ENCODE results near the gene ITGB1BP1.

The ITGB1BP1 gene, protein sequence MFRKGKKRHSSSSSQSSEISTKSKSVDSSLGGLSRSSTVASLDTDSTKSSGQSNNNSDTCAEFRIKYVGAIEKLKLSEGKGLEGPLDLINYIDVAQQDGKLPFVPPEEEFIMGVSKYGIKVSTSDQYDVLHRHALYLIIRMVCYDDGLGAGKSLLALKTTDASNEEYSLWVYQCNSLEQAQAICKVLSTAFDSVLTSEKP

DNA sequence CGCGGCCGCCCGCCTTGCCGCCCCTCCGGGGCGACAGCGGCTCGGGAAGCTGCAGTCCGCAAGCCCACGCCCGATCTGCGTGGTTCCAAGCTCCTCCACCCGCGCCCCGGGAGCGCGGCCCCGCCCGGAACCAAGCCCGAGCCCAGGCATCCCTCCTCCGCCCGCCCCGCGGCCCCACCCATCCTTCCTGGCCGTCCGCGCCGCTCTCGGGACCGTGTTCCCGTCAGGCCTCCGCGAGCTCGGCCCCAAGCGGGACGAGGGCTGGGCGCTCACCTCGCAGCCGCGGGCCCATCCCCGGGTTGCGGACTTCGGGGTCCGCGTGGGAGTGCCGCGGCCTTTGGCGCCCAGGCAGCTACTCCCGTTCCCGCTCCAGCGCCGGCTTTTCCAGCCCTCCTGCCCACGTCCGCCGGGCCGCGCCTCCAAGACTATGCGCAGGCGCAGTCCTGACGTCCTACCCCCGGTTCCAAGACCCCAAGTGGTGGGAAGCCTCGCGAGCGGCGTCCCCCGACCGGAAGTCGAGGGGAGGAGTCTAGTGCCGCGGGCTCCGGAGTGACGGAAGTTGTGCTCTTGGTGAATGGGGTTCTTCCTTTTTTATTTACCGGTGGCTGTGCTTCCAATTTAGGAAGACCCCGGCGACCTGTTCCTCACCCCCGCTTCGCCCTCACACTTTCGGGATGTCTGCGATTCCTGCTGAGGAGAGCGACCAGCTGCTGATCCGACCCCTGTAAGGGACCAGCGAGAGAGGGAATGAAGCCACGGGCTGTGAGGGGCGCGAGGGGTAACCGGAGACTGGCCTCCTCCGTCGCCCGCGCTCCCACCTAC lies at the start of gene ITGB1BP1, which contains the start of gene CPSF3:
ITGB1BP1 (minus strand) TSS at position 429 of the 822 bp plus-strand sequence. CDS start 4,831 bp downstream, outside the sequence.
CPSF3 (plus strand) TSS at position 555 of the 822 bp plus-strand sequence; CDS start at position 675, 120 bp downstream.
- DNase-seq = peak; percentile 93

DNA sequence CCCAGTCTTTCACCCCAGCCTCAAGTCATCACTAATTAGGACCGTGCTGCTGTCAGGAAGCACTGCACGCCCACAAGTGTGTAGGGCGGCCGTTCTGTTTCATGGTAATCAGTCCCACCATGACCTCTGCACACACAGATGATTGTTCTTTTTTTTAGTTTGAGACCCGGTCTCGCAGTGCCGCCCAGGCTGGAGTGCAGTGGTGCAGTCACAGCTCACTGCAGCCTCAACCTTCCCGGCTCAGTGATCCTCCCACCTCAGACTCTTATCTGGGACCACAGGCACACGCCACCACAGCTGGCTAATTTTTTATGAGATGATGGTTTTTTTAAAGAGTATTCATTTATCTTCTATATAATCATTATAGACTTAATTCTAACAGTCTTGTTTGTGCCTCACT lies 49.2 kb upstream of the ITGB1BP1 start:
- DNase-seq = no peak

DNA sequence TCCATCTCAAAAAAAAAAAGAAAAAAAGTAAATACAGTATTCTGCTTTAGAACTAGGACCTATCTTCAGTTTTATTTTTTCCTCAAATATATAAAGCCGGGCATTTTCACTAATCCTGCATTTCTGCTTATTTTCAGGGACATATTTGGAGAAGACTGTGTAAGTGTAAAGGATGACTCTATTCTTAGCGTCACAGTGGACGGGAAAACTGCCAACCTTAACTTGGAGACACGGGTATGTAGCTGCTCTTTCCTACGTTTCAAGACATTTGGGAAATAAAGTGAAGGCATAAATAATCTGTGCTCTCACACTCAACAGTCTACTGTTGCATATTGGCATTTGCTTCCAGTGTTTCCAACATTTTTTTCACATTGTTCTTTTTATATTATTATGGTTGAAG lies 47.9 kb upstream of the ITGB1BP1 start:
- DNase-seq = no peak

DNA sequence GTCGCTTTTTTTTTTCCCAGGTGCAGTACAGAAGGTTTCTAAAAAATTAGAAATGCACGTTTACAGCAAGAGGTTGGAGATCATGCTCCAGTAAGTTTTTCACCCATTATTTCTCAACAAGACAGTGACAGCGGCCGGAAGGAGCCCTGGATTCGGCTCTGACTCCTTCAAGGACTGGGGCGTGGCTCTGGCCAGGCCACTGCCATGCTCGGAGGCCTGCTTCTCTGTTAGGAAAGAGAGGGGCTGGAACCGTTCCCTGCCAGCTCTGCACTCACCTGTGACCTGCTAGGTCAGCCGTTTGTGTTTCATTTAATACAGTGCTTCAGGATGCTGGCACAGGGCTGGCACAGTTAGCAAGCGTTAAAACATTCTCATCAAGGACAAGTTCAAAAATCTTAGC lies 44.4 kb upstream of the ITGB1BP1 start:
- DNase-seq = no peak

DNA sequence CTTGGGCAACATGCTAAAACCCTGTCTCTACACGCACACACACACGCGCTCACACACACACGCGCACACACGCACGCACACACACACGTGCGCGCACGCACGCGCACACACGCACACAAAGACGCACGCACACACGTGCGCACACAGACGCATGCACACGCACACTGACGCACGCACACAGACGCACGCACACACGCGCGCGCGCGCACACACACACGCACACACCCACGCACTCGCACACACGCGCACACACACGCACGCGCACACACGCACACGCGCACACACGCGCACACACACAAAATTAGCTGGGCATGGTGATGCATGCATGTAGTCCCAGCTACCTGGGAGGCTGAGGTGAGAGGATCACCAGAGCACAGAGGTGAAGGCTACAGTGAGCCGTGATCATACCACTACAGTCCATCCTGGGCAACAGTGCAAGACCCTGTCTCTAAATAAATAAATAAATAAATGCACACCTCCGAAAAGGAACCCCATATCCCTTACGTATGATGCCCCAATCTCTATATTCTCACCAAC lies 42.9 kb upstream of the ITGB1BP1 start:
- no peak for DNase-seq

DNA sequence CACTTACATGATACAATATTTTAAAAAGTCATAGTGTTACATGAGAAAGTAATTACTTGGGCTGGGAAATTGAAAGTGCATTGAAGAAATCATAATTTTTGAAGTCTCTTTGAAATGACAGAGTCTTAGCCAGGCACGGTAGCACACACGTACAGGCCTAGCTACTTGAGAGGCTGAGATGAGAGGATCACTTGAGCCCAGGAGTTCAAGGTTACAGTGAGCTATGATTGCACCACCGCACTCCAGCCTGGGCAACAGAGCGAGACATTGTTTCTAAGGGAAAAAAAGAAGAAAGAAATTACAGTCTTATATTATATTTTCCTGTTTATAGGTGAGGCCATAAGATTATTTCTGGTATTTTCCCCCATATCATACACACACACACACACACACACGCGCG lies 41.8 kb upstream of the ITGB1BP1 start:
- DNase-seq = no peak

DNA sequence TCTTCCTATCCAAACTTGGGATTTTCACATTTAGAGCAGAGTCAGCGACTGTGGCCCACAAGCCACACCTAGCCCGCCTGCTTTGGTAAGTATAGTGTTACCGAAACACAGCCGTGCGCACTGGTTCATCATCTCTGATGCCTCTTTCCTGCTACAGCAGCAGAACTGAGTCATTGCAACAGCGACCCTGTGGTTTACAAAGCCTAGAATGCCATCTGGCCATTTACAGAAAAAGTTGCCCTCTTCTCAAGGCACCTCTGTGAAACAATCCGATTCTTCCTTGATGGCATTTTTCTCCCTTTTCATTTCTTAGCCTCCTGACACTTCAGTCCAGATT lies 40.3 kb upstream of the ITGB1BP1 start:
- DNase-seq = no peak

DNA sequence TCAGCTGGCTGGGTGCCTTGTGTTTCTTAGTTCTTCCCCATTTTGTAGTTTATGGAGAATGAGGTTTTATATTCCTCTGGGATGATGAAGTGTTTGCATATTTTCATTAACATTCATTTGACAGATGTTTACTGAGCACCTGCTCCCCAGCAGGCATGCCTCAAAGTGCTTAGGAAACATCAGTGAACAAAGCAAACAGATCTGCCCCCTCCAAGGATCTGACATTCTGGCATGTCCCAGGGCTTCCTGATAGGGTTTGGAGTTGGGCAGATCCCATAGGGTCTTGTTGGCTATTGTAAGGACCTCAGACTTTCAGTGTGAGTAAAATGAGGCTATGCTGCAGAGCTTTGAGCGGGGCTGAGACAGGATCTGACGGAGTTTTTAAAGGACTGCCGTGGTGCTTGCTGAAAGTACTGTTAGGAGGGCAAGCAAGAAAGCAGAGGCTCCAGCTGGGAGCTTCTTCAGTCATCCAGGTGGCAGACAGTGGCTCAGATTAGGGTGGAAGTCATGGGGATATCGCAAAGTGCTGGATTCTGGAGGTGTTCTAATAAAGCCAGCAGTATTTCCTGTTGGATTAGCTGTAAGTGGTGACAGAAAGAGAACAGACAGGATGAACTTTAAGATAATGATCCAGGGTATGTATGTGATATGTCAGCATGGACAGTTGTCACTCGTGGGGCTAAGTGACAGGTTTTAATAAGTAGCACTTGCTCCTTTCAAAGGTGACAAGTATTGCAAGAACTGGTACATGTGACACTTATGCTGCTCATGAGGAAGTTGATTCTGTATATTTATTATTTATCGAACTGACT lies 39.8 kb upstream of the ITGB1BP1 start:
- DNase-seq = peak; percentile 40

DNA sequence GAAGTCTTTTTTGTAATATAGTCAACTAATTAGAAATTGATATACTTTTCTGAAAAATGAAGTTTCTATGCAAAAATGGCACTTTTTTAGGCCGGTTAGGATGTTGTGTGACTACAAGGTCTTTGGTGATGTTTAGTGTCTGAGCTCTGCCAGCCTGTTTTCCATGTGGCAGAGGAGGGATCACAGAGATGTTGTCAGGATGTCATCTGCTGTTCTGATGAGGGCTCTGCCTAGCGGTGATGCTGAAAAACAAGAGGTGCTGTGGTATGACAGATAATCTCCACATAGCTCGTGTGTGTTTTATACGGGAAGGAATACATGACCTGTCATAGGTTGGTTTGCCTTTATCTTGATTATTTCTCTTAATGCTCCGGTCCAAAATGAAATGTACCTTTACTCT lies 39.0 kb upstream of the ITGB1BP1 start:
- DNase-seq = no peak

DNA sequence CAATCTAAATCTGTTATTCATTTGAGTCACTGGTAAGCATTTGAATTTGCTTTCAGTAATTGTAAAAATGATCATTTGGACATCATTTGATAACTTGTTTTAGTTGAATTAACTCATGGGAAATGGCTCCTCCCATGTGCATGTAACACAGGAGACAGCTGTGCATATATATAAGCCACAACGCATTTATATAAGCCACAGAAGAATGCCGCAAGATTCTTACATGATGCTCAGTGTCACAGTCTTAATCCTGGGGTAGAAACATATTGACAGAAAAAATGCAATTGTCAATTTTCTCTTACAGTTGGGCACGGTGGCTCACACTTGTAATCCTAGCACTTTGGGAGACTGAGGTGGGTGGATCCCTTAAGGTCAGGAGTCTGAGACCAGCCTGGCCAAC lies 37.8 kb upstream of the ITGB1BP1 start:
- DNase-seq = no peak

DNA sequence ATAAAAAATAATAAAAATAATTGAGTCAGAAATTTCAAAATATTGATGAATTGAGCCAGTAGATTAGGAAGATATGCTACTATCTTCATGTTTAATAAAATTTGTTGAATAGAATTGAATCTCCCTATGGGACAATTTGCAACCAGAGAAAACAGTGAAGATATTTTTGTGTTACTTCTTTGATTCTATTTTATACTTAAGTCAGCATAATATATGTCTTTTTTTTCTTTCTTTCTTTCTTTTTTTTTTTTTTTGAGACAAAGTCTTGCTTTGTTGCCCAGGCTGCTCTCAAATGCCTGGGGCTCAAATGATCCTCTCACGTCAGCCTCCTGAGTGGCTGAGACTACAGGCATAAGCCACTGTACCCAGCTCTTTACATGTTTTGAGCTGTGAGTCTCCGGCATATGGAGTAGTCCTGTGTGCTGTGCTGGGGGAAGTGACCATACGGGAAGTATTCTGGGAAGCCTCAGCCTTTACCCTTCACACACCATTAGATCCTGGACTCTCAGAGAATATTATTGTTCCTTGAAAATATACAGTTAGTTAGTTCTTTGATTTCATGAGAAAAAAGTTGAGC lies 37.2 kb upstream of the ITGB1BP1 start:
- DNase-seq = no peak

DNA sequence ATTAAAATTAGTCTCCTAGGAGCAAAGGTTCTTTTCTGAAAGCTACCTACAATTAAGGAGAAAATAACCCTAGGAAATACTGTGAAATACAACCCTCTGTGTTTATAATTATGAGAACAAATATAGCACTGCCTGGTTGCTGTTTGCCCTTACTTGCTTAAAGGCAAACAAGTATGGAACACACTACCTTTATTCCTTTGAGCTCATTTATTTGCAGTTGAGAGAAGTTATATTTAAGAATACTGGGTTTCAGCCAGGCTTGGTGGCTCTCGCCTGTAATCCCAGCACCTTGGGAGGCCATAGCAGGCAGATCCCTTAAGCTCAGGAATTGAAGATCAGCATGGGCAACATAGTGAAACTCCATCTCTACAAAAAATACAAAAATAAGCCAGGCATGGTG lies 27.9 kb upstream of the ITGB1BP1 start:
- no peak for DNase-seq

DNA sequence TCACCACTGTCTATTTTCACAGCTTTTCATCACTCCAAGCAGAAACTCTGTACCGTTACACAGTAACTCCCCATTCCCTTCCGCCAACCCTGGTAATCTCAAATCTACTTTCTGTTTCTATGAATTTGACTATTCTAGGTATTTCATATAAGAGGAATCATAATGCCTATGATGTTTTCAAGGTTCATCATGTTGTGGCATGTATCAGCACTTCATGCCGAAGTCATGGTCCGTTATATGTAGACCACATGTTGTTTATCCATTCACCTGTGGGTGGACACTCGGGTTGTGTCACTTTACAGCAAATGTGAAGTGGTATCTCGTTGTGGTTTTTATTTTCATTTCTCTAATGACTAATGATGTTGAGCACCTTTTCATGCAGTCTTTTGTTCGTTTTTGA lies 21.8 kb upstream of the ITGB1BP1 start:
- DNase-seq = no peak

DNA sequence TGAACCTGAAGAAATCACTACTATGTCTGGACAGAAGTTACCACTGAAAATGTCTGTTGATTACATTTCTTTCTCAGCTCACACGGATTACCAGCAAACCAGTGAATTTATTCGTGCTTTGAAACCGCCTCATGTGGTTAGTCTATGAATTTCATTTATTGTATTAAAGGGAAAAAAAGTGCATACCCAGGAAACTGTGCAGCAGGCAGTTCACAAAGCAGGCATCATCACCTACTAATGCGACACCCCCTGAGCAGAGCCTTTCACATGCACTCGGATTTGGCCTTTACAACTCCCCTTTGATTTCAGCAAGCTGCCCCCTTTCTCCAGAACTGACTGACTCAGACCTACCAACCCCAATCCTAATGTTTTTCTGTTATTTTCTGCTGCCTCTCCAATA lies 20.2 kb upstream of the ITGB1BP1 start:
- no peak for DNase-seq

DNA sequence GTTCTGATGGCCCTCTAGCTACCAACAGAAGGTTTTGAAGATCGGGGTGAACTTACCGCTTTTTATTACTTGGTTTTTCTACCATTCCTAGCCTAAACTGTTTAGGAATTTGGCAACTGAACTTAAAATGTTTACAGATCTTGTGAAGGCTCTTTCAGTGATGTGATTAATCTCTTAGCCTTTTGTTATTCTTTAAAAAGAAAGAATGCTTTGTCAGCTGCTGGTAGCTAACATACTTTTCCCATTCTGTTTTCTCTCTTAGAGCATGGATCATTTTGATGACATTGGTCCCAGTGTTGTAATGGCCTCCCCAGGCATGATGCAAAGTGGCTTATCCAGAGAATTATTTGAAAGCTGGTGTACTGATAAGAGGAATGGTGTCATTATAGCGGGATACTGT lies 18.2 kb upstream of the ITGB1BP1 start:
- no peak for DNase-seq

DNA sequence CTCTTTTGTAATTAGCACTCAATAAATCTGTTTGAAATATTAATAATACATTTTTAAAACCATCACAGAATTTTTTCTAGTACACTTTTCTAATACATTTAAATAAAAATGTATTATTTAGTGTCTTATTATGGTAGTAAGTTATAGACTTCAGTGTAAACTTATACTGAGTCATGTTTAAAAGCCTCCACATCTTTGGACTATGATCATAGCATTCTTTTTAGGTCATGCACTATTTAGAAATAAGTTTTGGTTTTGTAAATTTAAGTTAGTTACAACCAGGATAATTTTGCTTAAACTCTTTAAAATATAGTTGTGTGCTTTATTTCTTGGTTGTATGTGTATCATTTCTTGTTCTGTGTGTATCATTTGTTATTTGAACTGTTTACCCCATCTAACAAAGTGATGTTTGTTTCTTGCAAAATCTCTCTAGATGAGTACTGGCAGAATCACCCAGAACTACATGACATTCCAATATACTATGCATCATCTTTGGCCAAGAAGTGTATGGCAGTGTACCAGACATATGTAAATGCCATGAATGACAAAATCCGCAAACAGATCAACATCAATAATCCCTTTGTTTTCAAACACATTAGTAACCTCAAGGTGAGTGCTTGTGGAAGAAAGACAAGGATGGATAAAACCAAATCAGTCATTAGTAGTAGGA lies 16.9 kb upstream of the ITGB1BP1 start:
- DNase-seq = no peak

DNA sequence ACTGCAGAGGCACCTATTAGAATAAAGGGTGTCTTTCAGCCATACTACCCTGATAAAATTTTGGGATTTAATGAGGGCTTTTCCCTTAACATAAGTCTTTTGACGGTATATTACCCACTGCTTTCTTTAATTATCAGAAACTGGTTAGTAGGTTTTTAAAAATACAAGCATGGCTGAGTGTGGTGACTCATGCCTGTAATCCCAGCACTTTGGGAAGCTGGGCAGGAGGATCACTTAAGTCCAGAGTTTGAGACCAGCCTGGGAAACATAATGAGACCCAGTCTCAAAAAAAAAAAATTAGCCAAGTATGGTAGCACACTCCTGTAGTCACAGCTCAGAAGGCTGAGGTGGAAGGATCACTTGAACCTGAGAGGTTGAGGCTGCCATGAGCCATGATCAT lies 16.2 kb upstream of the ITGB1BP1 start:
- no peak for DNase-seq

DNA sequence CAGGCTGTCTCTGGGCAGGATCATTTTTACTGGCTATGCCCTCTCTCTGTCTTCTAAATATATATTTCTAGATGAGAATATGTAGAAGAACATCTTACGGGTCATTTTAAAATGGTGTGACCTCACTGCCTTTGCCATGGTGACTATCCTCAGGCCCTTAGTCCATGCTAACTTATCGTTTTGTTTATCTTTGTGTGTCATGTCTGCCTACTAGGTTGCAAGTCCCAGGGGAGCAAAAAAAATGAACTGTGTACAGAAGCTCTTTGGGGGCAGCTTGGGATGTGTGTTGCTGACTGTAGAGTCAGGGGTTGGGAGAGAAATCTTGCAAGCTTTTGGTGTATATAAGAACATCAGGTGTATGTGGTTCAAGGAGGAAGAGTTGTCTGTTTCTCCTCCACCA lies 11.2 kb upstream of the ITGB1BP1 start:
- DNase-seq = no peak

DNA sequence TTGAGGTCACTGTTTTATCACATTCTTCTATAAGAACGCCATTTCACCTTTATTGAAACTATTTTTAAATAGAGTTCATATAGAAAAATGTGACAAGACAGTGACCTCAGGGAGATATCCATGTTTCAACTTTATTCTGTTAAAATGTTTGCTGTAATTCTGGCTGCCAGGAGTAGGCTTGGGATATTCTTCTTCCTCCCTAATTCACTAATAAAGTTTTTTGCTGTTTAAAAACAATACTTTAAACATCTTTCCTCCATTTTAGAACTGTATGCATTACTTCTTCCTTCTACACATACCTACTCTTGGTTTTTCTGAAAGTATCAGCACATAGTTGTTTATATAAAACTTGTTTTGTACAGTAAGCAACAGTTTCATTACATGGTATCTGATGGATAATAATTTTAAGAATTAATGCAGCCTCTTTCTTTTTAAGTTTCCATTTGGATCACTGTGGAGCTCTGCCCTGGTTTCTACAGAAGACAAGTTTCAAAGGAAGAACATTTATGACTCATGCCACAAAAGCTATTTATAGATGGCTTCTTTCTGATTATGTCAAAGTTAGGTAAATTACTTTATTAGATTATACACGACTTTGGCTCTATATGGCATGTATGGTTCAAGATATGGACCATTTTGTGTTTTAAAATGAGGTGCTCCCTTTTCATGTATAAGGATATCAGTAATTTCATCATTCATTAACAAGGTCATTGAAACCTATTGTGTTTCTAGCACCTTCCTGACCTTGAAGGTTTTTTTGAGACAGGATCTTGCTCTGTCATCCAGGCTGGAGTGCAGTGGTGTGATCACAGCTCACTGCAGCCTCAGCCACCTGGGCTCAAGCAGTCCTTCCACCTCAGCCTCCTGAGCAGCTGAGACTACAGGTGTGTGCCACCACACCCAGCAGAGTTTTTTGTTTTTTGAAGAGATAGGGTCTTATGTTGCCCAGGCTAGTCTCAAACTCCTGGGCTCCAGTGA lies 7.3 kb upstream of the ITGB1BP1 start:
- DNase-seq = no peak

DNA sequence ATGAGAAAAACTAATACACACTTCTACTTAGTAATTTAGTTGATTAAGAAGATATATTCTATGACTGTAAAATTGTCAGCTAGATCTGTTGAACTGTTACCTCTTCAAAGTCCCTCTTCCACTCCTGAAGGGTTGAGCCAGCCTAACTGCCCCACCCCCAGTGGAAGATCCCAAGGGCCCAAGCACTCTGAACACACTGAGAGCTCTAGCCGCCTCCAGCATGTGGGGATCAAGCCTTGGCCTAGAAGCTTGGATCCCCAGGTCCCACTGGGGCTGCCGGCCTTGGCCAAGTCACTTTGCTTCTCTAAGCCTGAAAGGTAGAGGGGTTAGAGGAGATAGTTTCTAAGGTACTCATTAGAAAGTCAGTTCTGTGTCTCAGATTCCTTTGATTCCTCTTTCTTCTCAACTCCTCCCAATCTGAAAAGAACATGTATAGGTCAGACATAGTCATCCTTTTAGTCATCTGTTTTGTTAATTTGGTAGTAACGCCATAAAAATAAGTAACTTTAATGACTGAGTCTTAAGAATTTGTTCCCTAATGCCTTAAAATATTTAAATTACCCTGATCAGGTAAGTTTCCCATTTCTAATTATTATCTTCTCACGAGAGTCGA lies 5.7 kb upstream of the ITGB1BP1 start:
- no peak for DNase-seq
